ENCODE data around the gene LONRF2. TPM values are rescaled to one million over a fixed set of nuclear protein-coding genes. Genes with fewer than 3 reads are reported as not detected.
A peak's percentile ranks its signal among the peaks of the same experiment; 100 is the strongest.

The LONRF2 gene
- total and polyA plus RNA-seq, 2 of the 4 experiments (the other 2 are of a cell fraction), result 0.19 to 0.54 TPM

DNA sequence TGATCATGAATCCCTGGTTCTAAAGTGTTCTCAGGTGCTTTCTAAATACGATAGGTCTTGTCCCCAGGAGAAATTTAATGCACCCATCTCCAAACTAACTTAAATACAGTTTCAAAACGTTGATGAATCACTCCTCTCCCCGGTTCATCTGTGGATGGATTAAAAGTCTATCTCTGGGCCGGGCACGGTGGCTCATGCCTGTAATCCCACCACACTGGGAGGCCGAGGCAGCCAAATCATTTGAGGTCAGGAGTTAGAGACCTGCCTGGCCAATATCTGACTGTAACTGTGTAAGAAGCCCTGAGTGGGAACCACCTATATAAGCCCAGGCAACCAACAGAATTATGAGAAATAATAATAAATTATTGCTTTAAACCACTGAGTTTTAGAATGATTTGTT, 78.7 kb downstream of the LONRF2 start:
- H3K4me3 ChIP-seq (ENCODE audit: insufficient read depth, low read depth, low read length), result no peak overlapping the region

More for the DNA sequence above, 78.7 kb downstream of the LONRF2 start:
- DNase-seq (no peak), ATAC-seq (ENCODE audit: low read depth) (no peak)
- H3K23ac ChIP-seq (ENCODE audit: low read depth, low read length), result no peak overlapping the region
- no peak overlapping the region for H2BK5ac ChIP-seq (ENCODE audit: low read depth, low read length, poor library complexity, severe bottlenecking)
- H4K5ac ChIP-seq (ENCODE audit: low read depth, low read length), result no peak overlapping the region
- peaks cover 15% of the 10 kb centered on the region; the same call in 1 of the 2 replicates for H3K9me1 ChIP-seq (ENCODE audit: insufficient read depth, low read length)
- no peak overlapping the region for H4K91ac ChIP-seq (ENCODE audit: insufficient read depth, low read depth, low read length)
- POLR2A ChIA-PET (ENCODE audit: unreplicated experiment), result no interaction called here
- H3K4ac ChIP-seq (ENCODE audit: low read depth, low read length), result no peak overlapping the region
- no peak overlapping the region for H3K27ac ChIP-seq (ENCODE audit: insufficient read depth, low read length)
- H3K14ac ChIP-seq (replicated peaks; ENCODE audit: low read depth, low read length), result no peak overlapping the region
- no peaks in the 10 kb centered on the region for H3K79me1 ChIP-seq (ENCODE audit: low read depth in 1 of 2, low read length in 2 of 2)
- peak overlapping the region; percentile 0; the same call in 1 of the 2 replicates for H2BK120ac ChIP-seq (ENCODE audit: low read depth, low read length)
- intact Hi-C loops (cut with micrococcal nuclease) (loop anchor here (1.0 to 10.0 kb wide), 6 partner anchors 231 to 684 kb away; no protein-coding TSS in a partner anchor), dilution Hi-C loops (cut with HindIII; ENCODE audit: low sequenced_read_pairs, unreplicated experiment) (no loop called here), in situ Hi-C loops (cut with MboI; ENCODE audit: low sequenced_read_pairs) (loop anchor here (10.0 kb wide), 1 partner anchor 519 kb away; no protein-coding TSS in a partner anchor)
- H3K9ac ChIP-seq (ENCODE audit: low read depth, low read length), result no peak overlapping the region
- H3K4me1 ChIP-seq (ENCODE audit: control insufficient read depth, insufficient read depth, low read length), result peaks cover 16% of the 10 kb centered on the region
- no TSS peak for BruUV-seq (replicated peaks)
- no peaks in the 10 kb centered on the region for H3K27me3 ChIP-seq (ENCODE audit: control insufficient read depth, insufficient read depth, low read length)
- no peak overlapping the region for H2AK9ac ChIP-seq (replicated peaks; ENCODE audit: low read depth, low read length, poor library complexity)
- H3K36me3 ChIP-seq (ENCODE audit: control insufficient read depth, insufficient read depth, low read length), result no peaks in the 10 kb centered on the region
- H3K18ac ChIP-seq (ENCODE audit: low read depth, low read length), result no peak overlapping the region
- no CpG with 5 or more reads among the region's 6 CpGs for WGBS, 2 experiments (ENCODE audit: extremely low coverage in 2 of 2, insufficient read length in 1 of 2)
- TF ChIP-seq FOS (IDR thresholded peaks at IDR 0.05; ENCODE audit: low read depth, low read length), result no peak
- no peaks in the 10 kb centered on the region for H4K20me1 ChIP-seq (ENCODE audit: insufficient read depth, low read length)
- CTCF ChIA-PET, result interaction anchor here (0.8 kb wide), 1 partner anchor 198 kb away, joined by 4 read pairs; no protein-coding TSS in a partner anchor
- no peak overlapping the region for H2BK20ac ChIP-seq (ENCODE audit: low read depth, low read length)
- no peak overlapping the region for H2BK15ac ChIP-seq (ENCODE audit: low read depth, low read length)
- H3K56ac ChIP-seq (ENCODE audit: extremely low read depth, insufficient read depth, low read length), result no peak overlapping the region
- peaks cover 4% of the 10 kb centered on the region for H3K9me3 ChIP-seq (ENCODE audit: control insufficient read depth, insufficient read depth, low read length)
- no peak overlapping the region for H4K8ac ChIP-seq (ENCODE audit: low read depth in 2 of 2, low read length in 2 of 2)
- H2AK5ac ChIP-seq (ENCODE audit: low read depth, low read length), result no peak overlapping the region
- H2AFZ ChIP-seq (replicated peaks; ENCODE audit: low read length, poor library complexity), result no peak overlapping the region
- H3K4me2 ChIP-seq (ENCODE audit: low read depth, low read length), result no peak overlapping the region

Measured in IMR-90 (cell line).